ENCODE data around the gene PHTF2. TPM values are rescaled to one million over a fixed set of nuclear protein-coding genes. Genes with fewer than 3 reads are reported as not detected.
A peak's percentile ranks its signal among the peaks of the same experiment; 100 is the strongest.

PHTF2 gene
- total RNA-seq, 1 experiment from 2014 or later = 41.3 TPM

- no peak for DNase-seq (ENCODE audit: low read depth)
Measured at GRCh38 chr7:77794000-77794399, 4.6 kb upstream of the PHTF2 start.

DNA sequence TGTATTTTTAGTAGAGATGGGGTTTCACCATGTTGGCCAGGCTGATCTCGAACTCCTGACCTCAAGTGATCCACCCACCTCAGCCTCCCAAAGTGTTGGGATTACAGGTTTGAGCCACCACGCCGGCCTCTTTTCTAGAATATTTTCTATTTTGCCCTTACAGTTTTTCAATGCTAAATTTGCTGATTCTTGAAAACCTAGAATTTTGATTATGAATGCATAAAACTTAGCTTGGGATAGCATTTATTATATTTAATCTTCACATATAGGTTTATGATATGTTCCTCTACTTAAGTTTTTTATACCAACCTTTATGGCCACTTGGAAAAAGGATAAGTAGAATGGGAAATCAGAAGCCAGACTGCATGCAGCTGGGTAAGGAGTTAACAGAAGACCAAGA is 2.5 kb upstream of the PHTF2 start:
- DNase-seq (ENCODE audit: low read depth) = no peak

GRCh38 chr7:77796960-77797359 is 1.6 kb upstream of the PHTF2 start:
- DNase-seq (ENCODE audit: low read depth) = no peak

DNA sequence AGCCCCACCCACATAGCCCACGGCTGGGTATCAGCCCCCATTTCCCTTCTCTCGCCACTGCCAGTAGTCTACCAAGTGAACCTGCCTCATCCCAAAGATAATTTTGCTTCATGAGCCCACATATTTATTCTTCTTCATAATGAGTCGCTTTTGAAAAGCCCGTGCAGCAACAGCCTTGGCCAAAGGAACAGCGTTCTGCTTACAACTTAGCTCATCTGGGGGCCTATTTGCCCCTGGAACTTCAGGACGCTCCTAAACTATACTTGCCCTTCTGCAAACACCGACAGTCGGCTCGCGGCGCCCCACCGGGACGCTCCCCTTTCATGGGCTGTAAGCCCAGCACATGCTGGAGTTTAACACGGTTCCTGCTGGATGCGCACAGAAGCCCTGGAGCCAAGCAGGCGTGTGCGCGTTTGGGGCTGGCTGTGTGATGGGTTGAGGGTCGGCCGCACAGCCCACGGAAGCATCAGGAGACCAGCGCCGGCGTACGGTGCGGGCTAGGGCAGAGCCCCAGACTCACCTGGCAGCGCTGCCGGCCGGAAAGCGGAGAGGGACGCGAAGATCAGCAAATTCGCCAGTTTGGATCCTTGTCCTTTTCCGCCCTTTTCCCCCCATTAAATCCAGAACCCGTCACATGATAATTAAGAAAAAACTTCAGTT is 709 bp upstream of the PHTF2 start:
- no peak for DNase-seq (ENCODE audit: low read depth)

GRCh38 chr7:77799078-77799964 is 748 bp downstream of the PHTF2 start:
- peak; percentile 39 for DNase-seq (ENCODE audit: low read depth)

DNA sequence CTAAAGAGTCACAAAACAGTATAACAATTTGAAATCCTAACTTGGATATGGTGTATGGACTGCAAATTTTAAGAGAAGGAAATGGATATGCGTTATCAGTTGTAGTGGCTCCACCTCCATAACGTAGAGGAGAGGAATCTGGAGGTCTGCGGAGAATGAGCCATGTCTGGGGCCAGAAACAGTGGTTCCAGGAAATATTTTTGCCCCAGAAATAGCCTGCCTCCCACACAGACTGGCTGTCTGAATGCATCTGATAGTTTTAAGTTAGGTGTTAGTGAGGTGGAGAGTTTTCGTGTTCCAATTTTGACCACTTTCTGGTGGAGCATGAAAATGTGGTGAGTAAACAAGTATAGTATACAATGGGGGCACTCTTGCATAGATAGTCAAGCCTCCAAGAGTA is 1.6 kb downstream of the PHTF2 start:
- DNase-seq (ENCODE audit: low read depth) = peak; percentile 38

DNA sequence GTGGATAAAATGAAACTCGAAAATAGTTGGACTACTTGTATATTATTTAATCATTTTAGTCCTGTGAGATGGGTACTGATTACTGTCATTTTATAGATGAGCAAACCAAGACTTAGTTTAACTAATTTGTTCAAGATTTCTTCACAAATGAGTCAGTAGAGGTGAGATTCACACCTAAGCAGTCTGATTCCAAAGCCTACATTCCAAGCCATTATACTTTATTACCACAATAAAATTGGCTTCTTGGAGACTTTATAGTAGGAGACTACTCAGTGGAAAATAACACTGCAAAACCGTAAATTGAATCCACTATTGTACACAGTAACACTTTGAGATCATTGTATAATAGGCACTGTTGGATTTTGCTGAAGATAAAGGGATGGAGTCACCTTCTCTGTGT is 2.2 kb downstream of the PHTF2 start:
- no peak for DNase-seq (ENCODE audit: low read depth)

- DNase-seq (ENCODE audit: low read depth) = no peak
Measured at GRCh38 chr7:77802557-77803405, 4.2 kb downstream of the PHTF2 start.

- DNase-seq (ENCODE audit: low read depth) = no peak
Measured at GRCh38 chr7:77806425-77806824, 7.9 kb downstream of the PHTF2 start.

DNA sequence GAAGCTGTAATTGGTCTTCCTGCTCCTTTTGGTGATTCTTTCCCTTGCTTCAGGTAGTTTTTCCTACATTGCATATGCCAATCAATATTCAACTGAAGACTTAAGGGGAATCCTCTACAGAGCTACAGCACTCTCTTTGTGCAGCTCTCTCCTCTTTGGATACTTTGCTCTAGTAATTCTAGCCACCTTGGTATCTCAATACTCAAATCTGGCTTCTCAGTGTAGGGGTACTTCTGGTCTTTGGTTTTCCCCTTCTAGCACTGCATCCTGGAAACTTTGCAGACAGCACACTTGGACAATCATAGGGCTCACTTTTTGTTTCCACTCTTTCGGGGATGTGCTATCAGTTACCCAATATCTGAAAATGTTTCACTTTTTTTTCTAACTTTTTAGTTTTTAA is 9.9 kb downstream of the PHTF2 start:
- no peak for DNase-seq (ENCODE audit: low read depth)

GRCh38 chr7:77811516-77812289 is 13.1 kb downstream of the PHTF2 start:
- no peak for DNase-seq (ENCODE audit: low read depth)

DNA sequence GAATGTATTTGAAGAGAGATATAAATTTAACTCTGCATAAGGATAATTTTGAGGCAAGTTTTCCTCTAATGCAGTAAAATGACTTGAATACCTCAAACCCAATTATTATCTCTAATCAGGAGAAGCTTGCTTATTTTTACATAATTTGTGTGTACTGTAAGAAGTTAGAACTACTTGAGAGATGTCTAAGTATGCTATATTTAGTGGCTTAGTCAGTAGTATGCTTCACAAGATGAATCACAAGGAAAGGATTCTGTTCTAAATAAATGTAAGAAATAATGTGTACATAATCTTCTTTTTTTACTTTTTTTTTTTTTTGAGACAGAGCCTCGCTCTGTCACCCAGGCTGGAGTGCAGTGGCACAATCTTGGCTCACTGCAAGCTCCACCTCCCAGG is 13.7 kb downstream of the PHTF2 start:
- DNase-seq (ENCODE audit: low read depth) = peak; percentile 31

GRCh38 chr7:77813180-77813579 is 14.6 kb downstream of the PHTF2 start:
- DNase-seq (ENCODE audit: low read depth) = no peak

DNA sequence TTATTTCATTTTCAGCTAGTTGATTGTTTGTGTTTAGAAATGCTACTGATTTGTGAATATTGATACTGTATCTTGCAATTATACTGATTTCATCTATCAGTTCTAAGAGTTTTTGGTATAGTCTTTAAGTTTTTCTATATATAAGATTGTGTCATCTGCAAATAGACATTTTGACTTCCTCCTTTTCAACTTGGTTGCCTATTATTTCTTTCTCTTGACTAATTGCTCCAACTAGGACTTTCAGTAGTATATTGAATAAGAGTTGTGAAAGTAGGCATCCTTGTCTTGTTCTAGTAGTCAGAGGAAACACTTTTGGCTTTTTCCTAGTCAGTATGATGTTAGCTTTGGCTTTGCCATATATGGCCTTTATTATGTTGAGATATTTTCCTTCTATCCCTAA is 20.4 kb downstream of the PHTF2 start:
- DNase-seq (ENCODE audit: low read depth) = no peak

- no peak for DNase-seq (ENCODE audit: low read depth)
Measured at GRCh38 chr7:77820967-77821366, 22.4 kb downstream of the PHTF2 start.

DNA sequence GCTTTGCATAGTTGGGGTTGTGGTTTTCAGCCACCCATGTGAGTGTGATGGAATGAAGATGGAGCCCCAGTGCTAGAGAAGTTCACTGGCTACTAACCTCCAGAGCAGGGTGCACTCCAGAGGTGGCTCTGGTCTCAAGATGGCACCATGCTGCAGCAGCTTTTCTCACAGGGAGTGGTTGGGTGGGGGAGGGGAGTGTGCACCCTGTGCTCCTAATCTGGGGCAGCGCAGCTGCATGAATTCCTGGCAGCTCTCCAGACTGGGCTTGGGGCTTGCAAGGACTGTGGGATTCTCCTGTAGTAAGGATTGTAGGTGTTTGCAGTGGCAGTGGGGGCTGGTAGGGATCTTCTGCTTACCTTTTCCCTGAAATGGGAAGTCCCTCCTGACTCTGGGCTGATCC is 23.7 kb downstream of the PHTF2 start:
- DNase-seq (ENCODE audit: low read depth) = no peak

DNA sequence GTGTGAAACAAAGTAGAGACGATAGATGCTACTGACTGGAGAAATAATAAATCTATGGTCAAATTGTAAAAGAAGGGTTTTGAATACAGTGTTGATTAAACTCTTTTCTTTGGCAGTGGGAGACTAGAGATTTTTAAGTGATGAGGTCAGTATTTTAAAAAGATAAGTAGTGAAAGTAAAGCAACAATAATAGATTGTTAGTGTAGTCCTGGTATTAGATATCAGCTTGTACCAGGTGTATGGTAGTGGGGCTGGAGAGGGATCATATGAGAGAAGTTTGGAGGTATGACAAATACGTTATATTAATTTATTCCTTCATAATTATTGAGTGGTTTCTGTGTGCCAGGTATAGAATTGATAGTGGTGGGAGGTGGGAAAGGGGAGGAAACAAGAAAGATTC is 25.2 kb downstream of the PHTF2 start:
- no peak for DNase-seq (ENCODE audit: low read depth)

GRCh38 chr7:77824636-77825035 is 26.1 kb downstream of the PHTF2 start:
- DNase-seq (ENCODE audit: low read depth) = no peak

DNA sequence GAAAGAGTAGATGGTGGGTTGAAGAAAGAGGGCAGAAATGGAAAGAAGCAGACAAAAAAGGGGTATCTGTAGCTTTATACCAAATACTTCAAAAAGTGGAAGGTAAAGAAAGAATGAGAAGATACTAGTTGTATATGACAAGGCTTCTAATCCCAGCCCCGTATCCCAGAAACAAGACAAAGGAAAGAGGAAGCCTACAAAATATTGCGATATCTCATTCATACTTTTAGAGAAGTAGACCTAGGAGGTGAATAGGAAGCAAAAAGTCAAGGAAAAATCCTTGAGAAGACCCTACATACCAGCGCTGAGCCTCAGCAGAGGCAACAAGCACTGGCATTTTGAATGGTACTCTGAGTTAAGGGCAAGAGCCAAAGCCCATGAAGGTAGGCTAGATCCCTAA is 26.6 kb downstream of the PHTF2 start:
- no peak for DNase-seq (ENCODE audit: low read depth)

GRCh38 chr7:77826300-77826699 is 27.7 kb downstream of the PHTF2 start:
- no peak for DNase-seq (ENCODE audit: low read depth)

DNA sequence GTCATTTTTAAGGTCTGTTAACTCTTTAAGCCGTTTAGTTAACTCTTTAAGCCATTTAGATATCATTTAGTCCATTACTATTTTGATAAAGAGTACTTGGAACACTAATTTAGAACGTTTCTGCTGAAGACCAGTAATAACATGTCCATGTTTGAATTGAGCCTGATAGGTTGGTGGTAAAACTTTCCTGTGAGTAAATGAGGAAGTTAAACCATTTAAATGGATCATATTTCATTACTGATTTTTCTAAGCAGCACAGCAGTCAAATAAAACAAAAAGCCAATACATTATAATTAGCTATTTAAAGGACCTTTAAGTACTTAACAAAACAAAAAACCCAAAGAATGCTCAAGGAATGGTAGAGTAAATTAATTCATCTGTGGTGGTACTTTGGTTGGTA is 29.4 kb downstream of the PHTF2 start:
- no peak for DNase-seq (ENCODE audit: low read depth)
